Neural progenitor cell (in vitro differentiated cells): Measurements from ENCODE around the gene LMAN2L.

Experiments
- EZH2 ChIP-seq: fragments of 200-600 bp; sonication (generic); IDR thresholded peaks from 2 replicates; pipeline ENCODE4 v1.6.1; 2017; ENCODE audit warnings: antibody characterized with exemption, mild to moderate bottlenecking, moderate library complexity
- EZH2phosphoT487 ChIP-seq: fragments of 200-600 bp; sonication (generic); IDR thresholded peaks from 2 replicates; pipeline ENCODE4 v1.6.1; 2017; ENCODE audit warnings: antibody characterized with exemption
- TF ChIP-seq, protein P1 (sequence below): fragments of 200-600 bp; sonication (generic); IDR thresholded peaks from 2 replicates; pipeline ENCODE4 v1.5.1; 2017; ENCODE audit warnings: antibody characterized with exemption, mild to moderate bottlenecking

- TF ChIP-seq, protein P1, sequence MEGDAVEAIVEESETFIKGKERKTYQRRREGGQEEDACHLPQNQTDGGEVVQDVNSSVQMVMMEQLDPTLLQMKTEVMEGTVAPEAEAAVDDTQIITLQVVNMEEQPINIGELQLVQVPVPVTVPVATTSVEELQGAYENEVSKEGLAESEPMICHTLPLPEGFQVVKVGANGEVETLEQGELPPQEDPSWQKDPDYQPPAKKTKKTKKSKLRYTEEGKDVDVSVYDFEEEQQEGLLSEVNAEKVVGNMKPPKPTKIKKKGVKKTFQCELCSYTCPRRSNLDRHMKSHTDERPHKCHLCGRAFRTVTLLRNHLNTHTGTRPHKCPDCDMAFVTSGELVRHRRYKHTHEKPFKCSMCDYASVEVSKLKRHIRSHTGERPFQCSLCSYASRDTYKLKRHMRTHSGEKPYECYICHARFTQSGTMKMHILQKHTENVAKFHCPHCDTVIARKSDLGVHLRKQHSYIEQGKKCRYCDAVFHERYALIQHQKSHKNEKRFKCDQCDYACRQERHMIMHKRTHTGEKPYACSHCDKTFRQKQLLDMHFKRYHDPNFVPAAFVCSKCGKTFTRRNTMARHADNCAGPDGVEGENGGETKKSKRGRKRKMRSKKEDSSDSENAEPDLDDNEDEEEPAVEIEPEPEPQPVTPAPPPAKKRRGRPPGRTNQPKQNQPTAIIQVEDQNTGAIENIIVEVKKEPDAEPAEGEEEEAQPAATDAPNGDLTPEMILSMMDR, result no peak
- no peak for TF ChIP-seq EZH2phosphoT487
- TF ChIP-seq EZH2, result no peak
Observed at GRCh38 chr2:96687266-96687665, 52.6 kb downstream of the LMAN2L start.
